ENCODE measurements around the gene NAPA.

Gene NAPA

DNA sequence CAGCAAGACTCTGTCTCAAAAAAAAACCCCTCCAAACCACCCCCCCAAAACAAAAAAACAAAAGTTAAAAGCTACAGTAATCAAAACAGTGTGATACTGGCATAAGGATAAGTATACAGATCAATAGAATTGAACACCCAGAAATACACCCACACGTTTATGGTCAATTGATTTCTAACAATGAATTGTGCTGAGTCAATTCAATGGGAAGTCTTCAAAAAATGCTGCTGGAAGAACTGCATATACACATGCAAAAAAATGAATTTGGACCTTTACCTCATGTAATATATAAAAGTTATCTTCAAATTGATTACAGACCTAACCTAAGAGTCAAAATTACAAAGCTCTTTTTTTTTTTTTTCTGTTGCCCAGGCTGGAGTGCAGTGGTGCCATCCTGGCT is 19.8 kb upstream of the NAPA start:
- Histone ChIP-seq H3K4me1 (ENCODE audit: control insufficient read depth in 1 of 2, insufficient read depth in 1 of 2, low read depth in 1 of 2, low read length in 1 of 2) (no peaks in the 10 kb centered on the region), H3K4me3 (ENCODE audit: low read depth in 1 of 2, low read length in 1 of 2) (no peak overlapping the region), H3K36me3 (no peaks in the 10 kb centered on the region), H3K9me3 (no peaks in the 10 kb centered on the region), H3K27me3 (peaks cover 15% of the 10 kb centered on the region), H3K27ac (no peak overlapping the region)
- TF ChIP-seq, protein P1, sequence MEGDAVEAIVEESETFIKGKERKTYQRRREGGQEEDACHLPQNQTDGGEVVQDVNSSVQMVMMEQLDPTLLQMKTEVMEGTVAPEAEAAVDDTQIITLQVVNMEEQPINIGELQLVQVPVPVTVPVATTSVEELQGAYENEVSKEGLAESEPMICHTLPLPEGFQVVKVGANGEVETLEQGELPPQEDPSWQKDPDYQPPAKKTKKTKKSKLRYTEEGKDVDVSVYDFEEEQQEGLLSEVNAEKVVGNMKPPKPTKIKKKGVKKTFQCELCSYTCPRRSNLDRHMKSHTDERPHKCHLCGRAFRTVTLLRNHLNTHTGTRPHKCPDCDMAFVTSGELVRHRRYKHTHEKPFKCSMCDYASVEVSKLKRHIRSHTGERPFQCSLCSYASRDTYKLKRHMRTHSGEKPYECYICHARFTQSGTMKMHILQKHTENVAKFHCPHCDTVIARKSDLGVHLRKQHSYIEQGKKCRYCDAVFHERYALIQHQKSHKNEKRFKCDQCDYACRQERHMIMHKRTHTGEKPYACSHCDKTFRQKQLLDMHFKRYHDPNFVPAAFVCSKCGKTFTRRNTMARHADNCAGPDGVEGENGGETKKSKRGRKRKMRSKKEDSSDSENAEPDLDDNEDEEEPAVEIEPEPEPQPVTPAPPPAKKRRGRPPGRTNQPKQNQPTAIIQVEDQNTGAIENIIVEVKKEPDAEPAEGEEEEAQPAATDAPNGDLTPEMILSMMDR (IDR thresholded peaks at IDR 0.05), result no peak

DNA sequence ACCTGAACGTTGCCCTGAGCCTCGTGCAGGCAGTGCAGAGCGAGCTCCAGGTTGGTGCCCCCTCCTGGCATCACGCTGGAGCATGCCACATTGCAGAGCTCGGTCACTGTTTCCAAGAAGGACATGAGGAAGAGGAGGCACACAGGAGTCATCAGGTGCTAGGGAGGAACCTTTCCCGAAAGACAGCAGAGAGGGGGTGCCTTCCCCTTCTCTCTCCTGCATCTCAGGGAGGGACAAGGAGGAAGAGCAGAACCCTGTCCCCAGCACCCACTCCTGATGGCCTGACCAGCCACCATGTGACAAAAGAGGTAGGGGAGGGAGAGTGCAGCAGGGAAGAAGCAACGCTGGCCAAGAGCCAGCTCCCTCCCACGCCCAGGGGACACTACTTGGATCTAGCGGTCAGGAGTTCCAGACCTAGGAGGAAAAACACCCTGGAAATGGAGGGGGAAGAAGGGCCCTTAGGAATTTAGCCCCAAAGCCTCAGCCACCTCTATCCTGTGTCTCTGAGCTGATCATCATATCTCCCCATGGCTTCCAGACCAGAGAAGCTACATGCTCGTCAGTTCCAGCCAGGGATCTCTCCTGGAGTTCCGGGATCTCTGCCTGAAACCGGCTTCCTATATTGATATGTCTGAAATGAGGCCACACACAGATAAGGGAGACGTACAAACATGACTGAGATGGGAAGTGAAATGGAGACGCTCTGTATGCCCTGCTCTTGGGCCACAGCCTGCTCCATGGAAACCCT is 17.0 kb upstream of the NAPA start:
- no peaks in the 10 kb centered on the region for H3K9me3 ChIP-seq
- TF ChIP-seq, protein P1 (IDR thresholded peaks at IDR 0.05), result no peak
- H3K4me1 ChIP-seq (ENCODE audit: control insufficient read depth in 1 of 2, insufficient read depth in 1 of 2, low read depth in 1 of 2, low read length in 1 of 2), result no peaks in the 10 kb centered on the region
- H3K27ac ChIP-seq, result no peak overlapping the region
- peaks cover 20% of the 10 kb centered on the region for H3K27me3 ChIP-seq
- no peak overlapping the region for H3K4me3 ChIP-seq (ENCODE audit: low read depth in 1 of 2, low read length in 1 of 2)
- no peaks in the 10 kb centered on the region for H3K36me3 ChIP-seq

DNA sequence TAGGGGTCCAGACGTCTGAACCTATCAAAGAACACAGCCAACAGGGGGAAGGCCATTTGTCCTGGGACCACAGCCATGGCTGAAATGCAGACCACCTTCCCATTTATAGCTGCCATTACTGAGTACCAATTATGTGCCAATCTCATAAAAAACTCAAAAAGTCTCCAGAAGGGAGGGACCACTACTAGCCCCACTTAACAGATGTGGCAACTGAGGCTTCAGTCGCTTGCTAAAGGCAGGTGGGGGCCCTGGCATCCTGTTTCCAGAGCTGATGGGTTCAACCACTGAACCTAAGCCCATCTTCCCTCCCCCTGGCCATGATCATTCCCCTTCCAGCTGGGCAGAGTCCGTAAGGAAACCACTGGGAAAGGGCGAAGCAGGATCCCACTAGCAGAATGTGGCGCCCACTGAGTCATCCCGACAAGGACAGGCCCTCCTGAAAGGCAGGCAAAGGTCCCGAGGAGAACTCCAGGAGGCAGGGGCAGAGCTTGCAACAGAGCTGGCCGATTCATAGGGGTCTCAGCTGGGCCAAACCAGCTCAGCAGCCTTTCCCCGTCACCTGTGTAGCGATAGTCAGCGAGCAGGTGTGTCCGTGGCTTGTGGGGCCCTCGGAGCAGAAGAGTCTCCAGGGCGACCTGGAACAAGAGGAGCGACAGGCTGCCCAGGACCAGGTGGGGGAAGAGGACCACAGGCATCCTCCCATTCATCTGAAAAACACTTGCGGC is 14.3 kb upstream of the NAPA start:
- peaks cover 29% of the 10 kb centered on the region for H3K27me3 ChIP-seq
- TF ChIP-seq, protein P1 (IDR thresholded peaks at IDR 0.05), result no peak
- no peak overlapping the region for H3K4me3 ChIP-seq (ENCODE audit: low read depth in 1 of 2, low read length in 1 of 2)

DNA sequence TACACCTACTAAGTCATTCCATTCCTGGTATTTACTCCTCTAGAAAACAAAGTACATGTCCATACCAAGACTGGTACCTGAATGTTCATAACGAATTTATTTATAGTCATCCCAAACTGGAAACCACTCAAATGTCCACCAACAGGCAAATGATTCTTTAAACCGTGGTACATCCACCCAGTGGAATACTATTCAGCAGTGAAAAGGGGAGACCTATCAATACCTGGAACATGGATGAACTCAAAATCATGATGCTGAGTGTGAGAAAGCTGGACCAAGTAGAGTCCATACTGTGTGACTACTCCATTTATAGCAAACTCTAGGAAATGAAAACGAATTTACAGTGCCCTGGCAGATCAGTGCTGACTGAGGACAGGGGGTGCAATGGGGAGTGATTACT is 11.9 kb upstream of the NAPA start:
- Histone ChIP-seq H3K27me3 (peaks cover 45% of the 10 kb centered on the region), H3K4me3 (ENCODE audit: low read depth in 1 of 2, low read length in 1 of 2) (no peak overlapping the region), H3K9me3 (no peaks in the 10 kb centered on the region), H3K36me3 (no peaks in the 10 kb centered on the region), H3K27ac (no peak overlapping the region), H3K4me1 (ENCODE audit: control insufficient read depth in 1 of 2, insufficient read depth in 1 of 2, low read depth in 1 of 2, low read length in 1 of 2) (peaks cover 0 to 2% of the 10 kb centered on the region in 2 experiments)
- TF ChIP-seq, protein P1 (IDR thresholded peaks at IDR 0.05), result no peak

More for the DNA sequence above, 14.3 kb upstream of the NAPA start:
- Histone ChIP-seq H3K4me1 (ENCODE audit: control insufficient read depth in 1 of 2, insufficient read depth in 1 of 2, low read depth in 1 of 2, low read length in 1 of 2) (no peaks in the 10 kb centered on the region), H3K9me3 (no peaks in the 10 kb centered on the region), H3K36me3 (no peaks in the 10 kb centered on the region), H3K27ac (no peak overlapping the region)

DNA sequence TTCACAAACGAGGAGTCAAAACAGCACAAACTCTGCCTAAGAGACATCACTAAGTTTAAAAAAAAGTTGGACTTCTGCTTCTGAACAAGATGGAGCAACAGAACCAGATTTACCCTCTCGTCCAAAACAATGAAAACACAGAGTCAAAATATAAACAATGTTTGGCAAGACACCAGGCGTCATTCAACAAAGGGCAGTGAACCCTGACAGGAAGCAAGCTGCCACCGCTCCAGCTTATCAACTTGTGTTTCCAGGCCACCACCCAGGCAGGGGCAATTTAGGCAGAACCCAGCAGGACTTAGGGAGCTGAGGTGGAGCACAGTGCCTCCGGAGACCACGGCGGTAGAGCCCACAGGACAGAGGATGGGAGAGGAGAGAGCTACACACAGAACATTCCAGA is 8.6 kb upstream of the NAPA start:
- H3K36me3 ChIP-seq, result no peaks in the 10 kb centered on the region
- TF ChIP-seq, protein P1 (IDR thresholded peaks at IDR 0.05), result no peak
- no peak overlapping the region for H3K27ac ChIP-seq
- H3K4me3 ChIP-seq (ENCODE audit: low read depth in 1 of 2, low read length in 1 of 2), result no peak overlapping the region
- H3K9me3 ChIP-seq, result no peaks in the 10 kb centered on the region
- H3K27me3 ChIP-seq, result peaks cover 66% of the 10 kb centered on the region
- peaks cover 0 to 3% of the 10 kb centered on the region in 2 experiments for H3K4me1 ChIP-seq (ENCODE audit: control insufficient read depth in 1 of 2, insufficient read depth in 1 of 2, low read depth in 1 of 2, low read length in 1 of 2)

Data from neutrophil (primary cell).